ENCODE measurements around the gene MCTP1. TPM values are rescaled to one million over a fixed set of nuclear protein-coding genes. Genes with fewer than 3 reads are reported as not detected.

The MCTP1 gene
- total RNA-seq, 2 experiments from 2014 or later, result not detected

GRCh38 chr5:95141141-95141540 lies 143.8 kb downstream of the MCTP1 start:
- H3K4me2 ChIP-seq (ENCODE audit: low read length), result no peak overlapping the region
- no peak for DNase-seq (ENCODE audit: low spot score)
- CTCF ChIA-PET (ENCODE audit: unreplicated experiment), result no interaction called here
- no peaks in the 10 kb centered on the region for H3K4me1 ChIP-seq (ENCODE audit: insufficient read depth, low read length, poor library complexity, severe bottlenecking)
- POLR2A ChIA-PET, result interaction anchor here (0.7 to 1.6 kb wide), 3 partner anchors 9 to 90 kb away, joined by 5 to 8 read pairs (median 6); no protein-coding TSS in a partner anchor
- no TSS peak for BruUV-seq (replicated peaks)
- H3K36me3 ChIP-seq (ENCODE audit: insufficient read depth, low read length), result no peaks in the 10 kb centered on the region
- no peaks in the 10 kb centered on the region for H3K9me3 ChIP-seq (ENCODE audit: low read length)
- no peak for TF ChIP-seq EZH2phosphoT487 (IDR thresholded peaks at IDR 0.05; ENCODE audit: borderline replicate concordance, low read depth, low read length)
- TF ChIP-seq CTCF (conservative IDR thresholded peaks at IDR 0.05; ENCODE audit: low read length), result no peak
- H3K27ac ChIP-seq (ENCODE audit: low read depth, low read length, poor library complexity, severe bottlenecking), result no peak overlapping the region
- intact Hi-C loops (cut with micrococcal nuclease; ENCODE audit: unreplicated experiment), result no loop called here
- H2AFZ ChIP-seq (ENCODE audit: low read length), result no peak overlapping the region
- no peaks in the 10 kb centered on the region for H3K79me2 ChIP-seq (ENCODE audit: insufficient read depth, low read depth, low read length)
- no peak overlapping the region for H3K4me3 ChIP-seq (ENCODE audit: low read depth, low read length, poor library complexity, severe bottlenecking)
- H3K9me2 ChIP-seq (ENCODE audit: insufficient read depth, low read length), result 0 out of 2 replicates have a peak, but pooled peaks cover 4% of the 10 kb centered on the region
- no peaks in the 10 kb centered on the region for H4K20me1 ChIP-seq (ENCODE audit: insufficient read depth, low read length)

DNA sequence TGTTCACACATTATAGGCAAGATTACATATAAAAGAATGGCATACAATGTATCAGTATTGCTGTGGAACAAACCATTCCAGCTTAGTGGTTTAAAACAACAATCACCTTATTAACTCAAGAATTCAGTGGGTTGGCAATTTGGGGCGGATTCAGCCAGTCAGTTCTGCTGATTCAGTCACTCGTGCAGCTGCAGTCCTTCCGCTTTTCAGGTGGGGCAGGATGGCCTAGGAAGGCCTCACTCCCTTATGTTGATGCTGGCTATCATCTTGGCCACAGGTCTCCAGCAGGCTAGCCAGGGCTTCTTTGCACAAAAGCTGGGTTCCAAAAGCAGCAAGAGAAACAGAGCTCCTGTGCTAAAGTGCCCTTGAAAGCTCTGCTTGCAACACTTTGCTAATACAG lies 150.6 kb downstream of the MCTP1 start:
- Histone ChIP-seq H2AFZ (ENCODE audit: low read length) (no peak overlapping the region), H3K9me2 (ENCODE audit: insufficient read depth, low read length) (no peaks in the 10 kb centered on the region), H3K4me1 (ENCODE audit: insufficient read depth, low read length, poor library complexity, severe bottlenecking) (no peaks in the 10 kb centered on the region), H3K79me2 (ENCODE audit: insufficient read depth, low read depth, low read length) (no peaks in the 10 kb centered on the region), H3K36me3 (ENCODE audit: insufficient read depth, low read length) (no peaks in the 10 kb centered on the region), H3K4me2 (ENCODE audit: low read length) (no peak overlapping the region), H3K27ac (ENCODE audit: low read depth, low read length, poor library complexity, severe bottlenecking) (no peak overlapping the region), H4K20me1 (ENCODE audit: insufficient read depth, low read length) (no peaks in the 10 kb centered on the region), H3K9me3 (ENCODE audit: low read length) (no peaks in the 10 kb centered on the region), H3K4me3 (ENCODE audit: low read depth, low read length, poor library complexity, severe bottlenecking) (no peak overlapping the region)
- no TSS peak for BruUV-seq (replicated peaks)
- POLR2A ChIA-PET, result interaction anchor here (0.6 to 0.7 kb wide), 2 partner anchors 133 to 179 kb away, joined by 3 to 4 read pairs; no protein-coding TSS in a partner anchor
- CTCF ChIA-PET (ENCODE audit: unreplicated experiment), result no interaction called here
- DNase-seq (ENCODE audit: low spot score), result no peak
- intact Hi-C loops (cut with micrococcal nuclease; ENCODE audit: unreplicated experiment), result no loop called here
- no peak for TF ChIP-seq EZH2phosphoT487 (IDR thresholded peaks at IDR 0.05; ENCODE audit: borderline replicate concordance, low read depth, low read length)
- TF ChIP-seq CTCF (conservative IDR thresholded peaks at IDR 0.05; ENCODE audit: low read length), result no peak

DNA sequence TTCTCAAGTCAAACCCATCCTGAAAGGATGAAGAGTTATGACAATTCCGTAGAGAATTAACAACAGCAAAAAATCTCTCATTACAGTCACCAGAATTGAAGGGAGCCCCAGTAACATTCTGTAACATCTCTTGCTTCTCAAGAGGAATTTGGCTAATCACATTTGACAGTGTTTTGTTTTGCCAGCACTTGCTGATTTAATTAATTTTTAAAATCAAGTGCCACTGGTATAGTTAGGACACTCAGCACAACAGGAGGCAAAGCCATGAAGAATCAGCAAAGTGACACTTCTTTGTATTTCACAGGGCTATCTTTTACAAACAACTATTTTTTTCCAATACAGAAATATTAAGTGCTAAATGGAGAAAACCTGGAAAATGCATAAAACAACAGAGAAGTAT lies 152.8 kb downstream of the MCTP1 start:
- TF ChIP-seq CTCF (conservative IDR thresholded peaks at IDR 0.05; ENCODE audit: low read length), result no peak
- TF ChIP-seq EZH2phosphoT487 (IDR thresholded peaks at IDR 0.05; ENCODE audit: borderline replicate concordance, low read depth, low read length), result no peak
- no peaks in the 10 kb centered on the region for H3K9me2 ChIP-seq (ENCODE audit: insufficient read depth, low read length)
- H2AFZ ChIP-seq (ENCODE audit: low read length), result no peak overlapping the region
- no peaks in the 10 kb centered on the region for H3K4me1 ChIP-seq (ENCODE audit: insufficient read depth, low read length, poor library complexity, severe bottlenecking)
- POLR2A ChIA-PET, result interaction anchor here (2.2 kb wide), 1 partner anchor 10 kb away, joined by 6 read pairs; no protein-coding TSS in a partner anchor
- no peaks in the 10 kb centered on the region for H3K9me3 ChIP-seq (ENCODE audit: low read length)
- H3K79me2 ChIP-seq (ENCODE audit: insufficient read depth, low read depth, low read length), result no peaks in the 10 kb centered on the region
- CTCF ChIA-PET (ENCODE audit: unreplicated experiment), result no interaction called here
- intact Hi-C loops (cut with micrococcal nuclease; ENCODE audit: unreplicated experiment), result no loop called here
- no peak overlapping the region for H3K27ac ChIP-seq (ENCODE audit: low read depth, low read length, poor library complexity, severe bottlenecking)
- no TSS peak for BruUV-seq (replicated peaks)
- H3K4me2 ChIP-seq (ENCODE audit: low read length), result no peak overlapping the region
- no peak for DNase-seq (ENCODE audit: low spot score)
- no peak overlapping the region for H3K4me3 ChIP-seq (ENCODE audit: low read depth, low read length, poor library complexity, severe bottlenecking)
- H4K20me1 ChIP-seq (ENCODE audit: insufficient read depth, low read length), result no peaks in the 10 kb centered on the region
- no peaks in the 10 kb centered on the region for H3K36me3 ChIP-seq (ENCODE audit: insufficient read depth, low read length)
